DMS79 (cell line): ENCODE data around the gene SAMD3.
"Not testable (repeated sequence)": the region's sequence is repeated elsewhere in the genome, so short reads cannot be mapped to it uniquely, and the experiment has no call there.

ENCODE experiments used
- DNase-seq: peaks from one replicate; lab custom pipeline; 2025; lab: John Stamatoyannopoulos, UW

SAMD3 gene

GRCh38 chr6:130211691-130212090 is 11.1 kb downstream of the SAMD3 start:
- no peak for DNase-seq

- no peak for DNase-seq
Measured at GRCh38 chr6:130207979-130208649, 14.6 kb downstream of the SAMD3 start.

GRCh38 chr6:130206479-130206878 is 16.3 kb downstream of the SAMD3 start:
- no peak for DNase-seq

DNA sequence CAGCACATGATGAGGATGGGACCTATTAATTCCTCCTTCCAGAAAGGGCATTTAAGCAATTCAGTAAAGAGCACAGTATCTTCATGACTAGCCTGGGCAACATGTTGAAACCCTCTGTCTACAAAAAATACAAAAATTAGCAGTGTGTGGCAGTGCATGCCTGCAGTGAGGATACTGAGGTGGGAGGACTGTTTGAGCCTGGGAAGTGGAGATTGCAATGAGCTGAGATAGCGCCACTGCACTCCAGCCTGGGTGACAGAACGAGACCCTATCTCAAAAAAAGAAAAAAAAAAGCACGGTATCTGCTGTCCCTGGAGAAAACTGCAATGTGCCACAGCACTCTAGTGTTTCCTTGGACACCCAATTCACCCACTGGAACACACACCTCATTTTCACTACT is 18.4 kb downstream of the SAMD3 start:
- no peak for DNase-seq

- DNase-seq, result no peak
Measured at GRCh38 chr6:130203370-130203769, 19.4 kb downstream of the SAMD3 start.

- no peak for DNase-seq
Measured at GRCh38 chr6:130202782-130203181, 20.0 kb downstream of the SAMD3 start.

DNA sequence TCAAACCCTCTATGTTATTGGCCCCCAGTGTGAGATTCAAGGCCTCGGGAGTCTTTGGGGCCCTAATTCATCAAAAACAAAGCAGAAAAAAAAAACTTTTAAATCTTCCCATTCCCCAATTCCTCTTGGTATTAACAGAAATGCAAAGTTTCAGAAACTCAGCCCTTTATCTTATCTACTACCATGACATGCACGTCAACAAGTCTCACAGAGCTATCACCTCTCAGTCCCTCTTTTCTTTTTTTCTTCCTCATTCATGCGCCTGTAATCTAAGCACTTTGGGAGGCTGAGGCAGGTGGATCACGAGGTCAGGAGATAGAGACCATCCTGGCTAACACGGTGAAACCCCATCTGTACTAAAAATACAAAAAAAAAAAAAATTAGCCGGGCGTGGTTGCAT is 22.7 kb downstream of the SAMD3 start:
- DNase-seq, result no peak

DNA sequence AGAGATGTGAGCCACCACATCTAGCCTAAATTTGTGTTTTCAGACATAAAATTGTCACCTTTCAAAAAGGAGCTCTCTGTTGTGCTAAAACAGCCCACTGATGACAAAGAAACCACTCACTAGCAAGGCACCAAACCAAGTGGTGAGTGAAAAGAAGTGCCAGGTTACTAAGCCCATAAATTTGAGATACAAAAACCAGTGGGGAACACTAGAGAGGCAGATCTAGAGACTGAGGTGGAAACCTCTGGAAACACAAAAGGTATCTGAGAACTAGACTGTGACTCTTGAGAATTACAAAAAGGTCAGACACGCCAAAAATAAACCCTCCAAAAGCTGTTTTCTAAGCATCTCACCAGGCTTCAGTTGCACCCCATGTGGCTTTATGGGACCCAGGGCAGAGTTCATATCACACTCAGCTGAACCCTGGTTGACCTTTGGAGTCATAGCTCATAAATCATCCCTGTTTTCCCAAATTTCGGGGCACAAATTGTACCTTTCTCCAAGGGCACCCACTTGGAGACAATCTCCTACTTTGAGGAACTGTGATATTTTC is 24.2 kb downstream of the SAMD3 start:
- DNase-seq, result no peak

DNA sequence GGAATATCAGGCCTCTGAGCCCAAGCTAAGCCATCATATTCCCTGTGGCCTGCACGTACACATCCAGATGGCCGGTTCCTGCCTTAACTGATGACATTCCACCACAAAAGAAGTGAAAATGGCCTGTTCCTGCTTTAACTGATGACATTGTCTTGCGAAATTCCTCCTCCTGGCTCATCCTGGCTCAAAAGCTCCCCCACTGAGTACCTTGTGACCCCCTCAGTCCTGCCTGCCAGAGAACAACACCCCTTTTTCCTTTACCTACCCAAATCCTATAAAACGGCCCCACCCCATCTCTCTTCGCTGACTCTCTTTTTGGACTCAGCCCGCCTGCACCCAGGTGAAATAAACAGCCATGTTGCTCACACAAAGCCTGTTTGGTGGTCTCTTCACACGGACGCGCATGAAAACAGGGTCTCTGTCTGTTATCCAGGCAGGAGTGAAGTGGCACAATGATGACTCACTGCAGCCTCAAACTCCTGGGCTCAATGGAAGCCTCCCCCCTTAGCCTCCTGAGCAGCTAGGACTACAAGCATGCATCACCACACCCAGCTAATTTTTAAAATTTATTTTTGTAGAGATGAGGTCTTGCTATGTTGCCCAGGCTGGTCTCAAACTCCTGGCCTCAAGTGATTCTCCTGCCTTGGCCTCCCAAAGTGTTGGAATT is 24.8 kb downstream of the SAMD3 start:
- not testable (repeated sequence) for DNase-seq

- DNase-seq, result not testable (repeated sequence)
Measured at GRCh38 chr6:130194434-130194833, 28.3 kb downstream of the SAMD3 start.

- no peak for DNase-seq
Measured at GRCh38 chr6:130190701-130191690, 31.8 kb downstream of the SAMD3 start.

GRCh38 chr6:130189531-130190397 is 33.0 kb downstream of the SAMD3 start:
- DNase-seq, result no peak

- no peak for DNase-seq
Measured at GRCh38 chr6:130188207-130188899, 34.4 kb downstream of the SAMD3 start.

DNA sequence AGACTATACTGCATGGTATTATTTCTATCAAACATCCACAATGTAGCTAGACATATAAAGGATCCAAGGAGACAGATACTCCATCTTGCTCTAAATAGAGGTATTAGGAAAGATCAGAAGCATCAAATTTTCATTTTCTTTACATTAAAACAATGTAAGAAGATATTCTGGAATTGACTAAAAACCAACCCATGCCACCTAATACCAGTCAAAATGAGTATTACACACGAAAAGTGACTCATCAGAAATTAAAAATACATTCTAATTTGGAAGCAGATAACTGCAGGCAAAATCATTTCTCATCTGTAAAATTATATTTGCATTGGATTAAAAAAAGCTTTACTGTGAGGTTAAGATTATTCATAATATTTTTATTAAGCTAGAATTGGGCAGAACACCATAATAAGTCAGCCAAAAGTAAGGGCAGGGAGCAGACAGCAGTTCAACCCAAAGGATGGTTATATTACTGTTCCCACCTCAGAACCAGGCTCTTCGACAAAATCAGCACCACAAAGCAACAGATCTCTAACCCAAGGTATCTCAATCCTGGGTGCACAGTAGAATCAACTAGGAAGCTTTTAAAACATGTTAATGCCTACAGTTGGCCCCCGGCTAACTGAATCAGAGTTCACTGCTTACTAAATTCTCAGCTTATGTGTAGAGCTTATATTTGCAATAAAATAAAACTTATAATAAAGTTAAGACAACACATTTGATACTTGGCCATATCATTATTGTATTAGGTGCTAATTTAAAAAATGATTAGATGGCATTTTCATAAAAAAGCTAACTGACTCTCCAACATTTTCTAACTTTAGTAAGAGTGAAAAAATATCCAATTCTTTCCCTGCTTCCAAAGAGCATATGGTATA is 35.2 kb downstream of the SAMD3 start:
- DNase-seq, result no peak

DNA sequence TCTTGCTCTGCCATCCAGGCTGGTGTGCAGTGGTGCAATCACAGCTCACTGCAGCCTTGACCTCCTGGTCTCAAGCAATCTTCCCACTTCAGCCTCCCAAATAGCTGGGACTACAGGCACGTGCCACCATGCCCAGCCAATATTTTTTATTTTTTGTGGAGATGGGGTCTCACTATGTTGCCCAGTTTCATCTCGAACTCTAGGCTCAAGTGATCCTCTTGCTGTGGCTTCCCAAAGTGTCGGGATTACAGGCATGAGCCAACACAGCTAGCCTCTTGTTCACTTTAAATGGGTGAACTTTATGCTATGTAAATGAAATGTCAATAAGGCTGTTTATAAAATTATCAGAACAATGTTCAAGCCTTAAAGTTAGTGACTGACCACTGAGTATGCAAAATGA is 37.1 kb downstream of the SAMD3 start:
- no peak for DNase-seq

- DNase-seq, result no peak
Measured at GRCh38 chr6:130183271-130184222, 39.2 kb downstream of the SAMD3 start.

- no peak for DNase-seq
Measured at GRCh38 chr6:130182466-130182865, 40.3 kb downstream of the SAMD3 start.

GRCh38 chr6:130178692-130179091 is 44.1 kb downstream of the SAMD3 start:
- no peak for DNase-seq

GRCh38 chr6:130176378-130176777 is 46.4 kb downstream of the SAMD3 start:
- DNase-seq, result no peak
